ENCODE results near the gene NECAP2.

DNA sequence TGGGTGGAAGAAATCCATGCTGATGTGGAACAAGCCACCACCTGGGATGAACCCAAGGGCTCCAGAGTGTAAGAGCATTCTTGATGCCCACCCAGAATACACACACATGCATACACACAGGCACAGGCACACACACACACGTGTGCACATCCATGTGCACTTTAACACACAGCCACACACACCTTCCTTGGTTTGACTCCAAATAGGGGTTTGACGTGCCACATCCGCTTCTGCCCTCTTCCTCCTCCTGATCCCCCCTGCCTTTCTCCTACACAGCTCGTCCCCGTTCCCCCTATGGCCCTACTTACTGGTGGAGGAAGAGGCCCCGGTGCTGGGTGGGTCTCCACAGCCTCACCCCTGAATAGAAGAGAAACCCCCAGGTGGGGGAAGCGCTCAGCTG lies 19.3 kb upstream of the NECAP2 start:
- TF ChIP-seq, protein P1, sequence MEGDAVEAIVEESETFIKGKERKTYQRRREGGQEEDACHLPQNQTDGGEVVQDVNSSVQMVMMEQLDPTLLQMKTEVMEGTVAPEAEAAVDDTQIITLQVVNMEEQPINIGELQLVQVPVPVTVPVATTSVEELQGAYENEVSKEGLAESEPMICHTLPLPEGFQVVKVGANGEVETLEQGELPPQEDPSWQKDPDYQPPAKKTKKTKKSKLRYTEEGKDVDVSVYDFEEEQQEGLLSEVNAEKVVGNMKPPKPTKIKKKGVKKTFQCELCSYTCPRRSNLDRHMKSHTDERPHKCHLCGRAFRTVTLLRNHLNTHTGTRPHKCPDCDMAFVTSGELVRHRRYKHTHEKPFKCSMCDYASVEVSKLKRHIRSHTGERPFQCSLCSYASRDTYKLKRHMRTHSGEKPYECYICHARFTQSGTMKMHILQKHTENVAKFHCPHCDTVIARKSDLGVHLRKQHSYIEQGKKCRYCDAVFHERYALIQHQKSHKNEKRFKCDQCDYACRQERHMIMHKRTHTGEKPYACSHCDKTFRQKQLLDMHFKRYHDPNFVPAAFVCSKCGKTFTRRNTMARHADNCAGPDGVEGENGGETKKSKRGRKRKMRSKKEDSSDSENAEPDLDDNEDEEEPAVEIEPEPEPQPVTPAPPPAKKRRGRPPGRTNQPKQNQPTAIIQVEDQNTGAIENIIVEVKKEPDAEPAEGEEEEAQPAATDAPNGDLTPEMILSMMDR (IDR thresholded peaks at IDR 0.05; ENCODE audit: extremely low read depth in 1 of 2, insufficient read depth in 1 of 2, low read depth in 1 of 2, low read length in 2 of 2): no peak
- TF ChIP-seq EZH2 (IDR thresholded peaks at IDR 0.05; ENCODE audit: borderline replicate concordance, low read depth, low read length, severe bottlenecking) (no peak), POLR2A (IDR thresholded peaks at IDR 0.05; ENCODE audit: low read depth, low read length) (no peak)
